ENCODE data around the gene CAMTA1. TPM values are rescaled to one million over a fixed set of nuclear protein-coding genes. Genes with fewer than 3 reads are reported as not detected.

Gene CAMTA1
- total RNA-seq, 2 experiments from 2014 or later, result 45.5 to 45.6 TPM

- ATAC-seq (ENCODE audit: low read depth) (no peak), DNase-seq (no peak)
- Mint-ChIP-seq H3K9me3 (no peaks in the 10 kb centered on the region), H3K27me3 (peaks cover 7% of the 10 kb centered on the region), H3K36me3 (no peaks in the 10 kb centered on the region), H3K4me1 (peaks cover 2% of the 10 kb centered on the region), H3K27ac (no peak overlapping the region), H3K4me3 (no peak overlapping the region)
- POLR2A ChIA-PET, result no interaction called here
Observed at GRCh38 chr1:7290971-7291970, 506.0 kb downstream of the CAMTA1 start.

GRCh38 chr1:7292036-7292681 is 506.9 kb downstream of the CAMTA1 start:
- no peak for ATAC-seq (ENCODE audit: low read depth)

GRCh38 chr1:7292714-7293419 is 507.6 kb downstream of the CAMTA1 start:
- Mint-ChIP-seq H3K9me3 (no peaks in the 10 kb centered on the region), H3K27ac (no peak overlapping the region), H3K4me1 (peaks cover 2% of the 10 kb centered on the region), H3K27me3 (peaks cover 5% of the 10 kb centered on the region), H3K4me3 (no peak overlapping the region), H3K36me3 (no peaks in the 10 kb centered on the region)
- DNase-seq, result no peak
- no peak for ATAC-seq (ENCODE audit: low read depth)
- POLR2A ChIA-PET, result no interaction called here

More at GRCh38 chr1:7292036-7292681, 506.9 kb downstream of the CAMTA1 start:
- peaks cover 5% of the 10 kb centered on the region for H3K27me3 Mint-ChIP-seq
- DNase-seq, result no peak
- POLR2A ChIA-PET, result no interaction called here
- peaks cover 2% of the 10 kb centered on the region for H3K4me1 Mint-ChIP-seq
- H3K27ac Mint-ChIP-seq, result no peak overlapping the region
- H3K36me3 Mint-ChIP-seq, result no peaks in the 10 kb centered on the region
- no peak overlapping the region for H3K4me3 Mint-ChIP-seq
- no peaks in the 10 kb centered on the region for H3K9me3 Mint-ChIP-seq

- DNase-seq (no peak), ATAC-seq (ENCODE audit: low read depth) (no peak)
- Mint-ChIP-seq H3K27ac (no peak overlapping the region), H3K4me1 (peaks cover 2% of the 10 kb centered on the region), H3K27me3 (peaks cover 2% of the 10 kb centered on the region), H3K36me3 (no peaks in the 10 kb centered on the region), H3K9me3 (no peaks in the 10 kb centered on the region), H3K4me3 (no peak overlapping the region)
- POLR2A ChIA-PET, result no interaction called here
Observed at GRCh38 chr1:7293702-7294629, 508.7 kb downstream of the CAMTA1 start.

GRCh38 chr1:7294636-7295035 is 509.4 kb downstream of the CAMTA1 start:
- Mint-ChIP-seq H3K9me3 (no peaks in the 10 kb centered on the region), H3K27ac (no peak overlapping the region), H3K4me1 (no peaks in the 10 kb centered on the region), H3K4me3 (no peak overlapping the region), H3K27me3 (peaks cover 3% of the 10 kb centered on the region), H3K36me3 (no peaks in the 10 kb centered on the region)
- POLR2A ChIA-PET, result no interaction called here
- DNase-seq (no peak), ATAC-seq (ENCODE audit: low read depth) (no peak)

- ATAC-seq (ENCODE audit: low read depth), result no peak
- H3K4me1 Mint-ChIP-seq, result no peaks in the 10 kb centered on the region
- H3K4me3 Mint-ChIP-seq, result no peak overlapping the region
- H3K9me3 Mint-ChIP-seq, result no peaks in the 10 kb centered on the region
- peaks cover 8% of the 10 kb centered on the region for H3K27me3 Mint-ChIP-seq
- no peak overlapping the region for H3K27ac Mint-ChIP-seq
- DNase-seq, result no peak
- POLR2A ChIA-PET, result no interaction called here
- H3K36me3 Mint-ChIP-seq, result no peaks in the 10 kb centered on the region
Observed at GRCh38 chr1:7295946-7296345, 510.7 kb downstream of the CAMTA1 start.

GRCh38 chr1:7296968-7297367 is 511.7 kb downstream of the CAMTA1 start:
- H3K4me3 Mint-ChIP-seq, result no peak overlapping the region
- no peak overlapping the region for H3K27ac Mint-ChIP-seq
- peaks cover 8% of the 10 kb centered on the region for H3K27me3 Mint-ChIP-seq
- no peak for DNase-seq
- H3K36me3 Mint-ChIP-seq, result no peaks in the 10 kb centered on the region
- ATAC-seq (ENCODE audit: low read depth), result no peak
- no peaks in the 10 kb centered on the region for H3K4me1 Mint-ChIP-seq
- no peaks in the 10 kb centered on the region for H3K9me3 Mint-ChIP-seq
- POLR2A ChIA-PET, result no interaction called here

GRCh38 chr1:7298145-7298544 is 512.9 kb downstream of the CAMTA1 start:
- ATAC-seq (ENCODE audit: low read depth) (no peak), DNase-seq (no peak)
- POLR2A ChIA-PET, result no interaction called here
- H3K36me3 Mint-ChIP-seq, result no peaks in the 10 kb centered on the region
- H3K27ac Mint-ChIP-seq, result no peak overlapping the region
- no peak overlapping the region for H3K4me3 Mint-ChIP-seq
- no peaks in the 10 kb centered on the region for H3K9me3 Mint-ChIP-seq
- H3K27me3 Mint-ChIP-seq, result peaks cover 11% of the 10 kb centered on the region
- no peaks in the 10 kb centered on the region for H3K4me1 Mint-ChIP-seq

GRCh38 chr1:7298749-7299151 is 513.5 kb downstream of the CAMTA1 start:
- no peak overlapping the region for H3K27ac Mint-ChIP-seq
- DNase-seq, result no peak
- H3K36me3 Mint-ChIP-seq, result no peaks in the 10 kb centered on the region
- H3K9me3 Mint-ChIP-seq, result no peaks in the 10 kb centered on the region
- no peaks in the 10 kb centered on the region for H3K4me1 Mint-ChIP-seq
- POLR2A ChIA-PET, result no interaction called here
- peaks cover 11% of the 10 kb centered on the region for H3K27me3 Mint-ChIP-seq
- H3K4me3 Mint-ChIP-seq, result no peak overlapping the region
- no peak for ATAC-seq (ENCODE audit: low read depth)

GRCh38 chr1:7299329-7299799 is 514.1 kb downstream of the CAMTA1 start:
- Mint-ChIP-seq H3K9me3 (no peaks in the 10 kb centered on the region), H3K27me3 (peaks cover 11% of the 10 kb centered on the region), H3K27ac (no peak overlapping the region), H3K4me1 (no peaks in the 10 kb centered on the region), H3K4me3 (no peak overlapping the region), H3K36me3 (no peaks in the 10 kb centered on the region)
- POLR2A ChIA-PET, result no interaction called here
- DNase-seq (no peak), ATAC-seq (ENCODE audit: low read depth) (no peak)

GRCh38 chr1:7299994-7300393 is 514.7 kb downstream of the CAMTA1 start:
- DNase-seq (no peak), ATAC-seq (ENCODE audit: low read depth) (no peak)
- H3K4me1 Mint-ChIP-seq, result no peaks in the 10 kb centered on the region
- no peaks in the 10 kb centered on the region for H3K9me3 Mint-ChIP-seq
- H3K4me3 Mint-ChIP-seq, result no peak overlapping the region
- H3K36me3 Mint-ChIP-seq, result no peaks in the 10 kb centered on the region
- H3K27me3 Mint-ChIP-seq, result peaks cover 11% of the 10 kb centered on the region
- POLR2A ChIA-PET, result no interaction called here
- no peak overlapping the region for H3K27ac Mint-ChIP-seq

- peaks cover 15% of the 10 kb centered on the region for H3K27me3 Mint-ChIP-seq
- DNase-seq, result no peak
- H3K27ac Mint-ChIP-seq, result no peak overlapping the region
- no peak for ATAC-seq (ENCODE audit: low read depth)
- peaks cover 2% of the 10 kb centered on the region for H3K9me3 Mint-ChIP-seq
- no peaks in the 10 kb centered on the region for H3K4me1 Mint-ChIP-seq
- H3K36me3 Mint-ChIP-seq, result no peaks in the 10 kb centered on the region
- H3K4me3 Mint-ChIP-seq, result no peak overlapping the region
- POLR2A ChIA-PET, result no interaction called here
Observed at GRCh38 chr1:7300893-7301663, 515.8 kb downstream of the CAMTA1 start.
